Mesenchymal stem cell (in vitro differentiated cells and primary cell): ENCODE results near the gene IQGAP1. TPM values are rescaled to one million over a fixed set of nuclear protein-coding genes. Genes with fewer than 3 reads are reported as not detected.

ENCODE experiments used
- DNase-seq: peaks from one replicate; pipeline ENCODE4 v3.0.0-alpha.2; 2013
- H2AFZ ChIP-seq: one replicate; pipeline ENCODE4 v1.6.1; 2013; ENCODE audit warnings: low read depth, mild to moderate bottlenecking, control low read depth, inconsistent platforms, low read length, moderate library complexity
- H2AK5ac ChIP-seq: 2 replicates; pipeline ENCODE4 v1.6.1; 2013; ENCODE audit warnings: low read length, moderate library complexity, mild to moderate bottlenecking, inconsistent platforms; ENCODE audit not compliant: severe bottlenecking
- H2BK120ac ChIP-seq: one replicate; pipeline ENCODE4 v1.6.1; 2013; ENCODE audit warnings: low read depth, mild to moderate bottlenecking, inconsistent platforms, low read length, moderate library complexity
- H2BK12ac ChIP-seq, 2 experiments: one replicate each; pipeline ENCODE4 v1.6.1; 2013; ENCODE audit warnings: inconsistent platforms in 2 of 2, low read length in 2 of 2, mild to moderate bottlenecking in 2 of 2, moderate library complexity in 2 of 2, control low read depth in 1 of 2
- H2BK15ac ChIP-seq: one replicate; pipeline ENCODE4 v1.6.1; 2013; ENCODE audit warnings: mild to moderate bottlenecking, low read depth, inconsistent platforms; ENCODE audit not compliant: poor library complexity, severe bottlenecking
- H2BK5ac ChIP-seq: 2 replicates; pipeline ENCODE4 v1.6.1; 2013; ENCODE audit warnings: low read depth, mild to moderate bottlenecking, low read length, control low read depth, inconsistent platforms; ENCODE audit not compliant: poor library complexity, severe bottlenecking
- H3K14ac ChIP-seq, 2 experiments: one replicate each; pipeline ENCODE4 v1.6.1; 2013; ENCODE audit warnings: inconsistent platforms in 2 of 2, low read length in 2 of 2, control low read depth in 1 of 2, mild to moderate bottlenecking in 1 of 2, moderate library complexity in 1 of 2
- H3K18ac ChIP-seq, 2 experiments: one replicate each; pipeline ENCODE4 v1.6.1; 2013; ENCODE audit warnings: inconsistent platforms in 2 of 2, low read length in 2 of 2, control low read depth in 1 of 2, low read depth in 1 of 2, mild to moderate bottlenecking in 1 of 2
- H3K23ac ChIP-seq, 2 experiments: one replicate each; pipeline ENCODE4 v1.6.1; 2013; ENCODE audit warnings: inconsistent platforms in 2 of 2, low read length in 2 of 2, mild to moderate bottlenecking in 2 of 2, moderate library complexity in 2 of 2, control low read depth in 1 of 2
- H3K27ac ChIP-seq: 2 replicates; pipeline ENCODE4 v1.5.1; 2013; ENCODE audit warnings: mild to moderate bottlenecking, moderate library complexity, low read length, control low read depth, inconsistent platforms; ENCODE audit not compliant: poor library complexity, severe bottlenecking
- H3K27me3 ChIP-seq, 2 experiments: 2 replicates each; pipeline versions ENCODE4 v1.6.1 to v1.7.0; 2013; ENCODE audit warnings: low read length in 2 of 2, mild to moderate bottlenecking in 2 of 2, moderate library complexity in 2 of 2, control low read depth in 1 of 2, inconsistent platforms in 1 of 2; ENCODE audit not compliant: control insufficient read depth in 1 of 2, insufficient read depth in 1 of 2
- H3K36me3 ChIP-seq, 2 experiments: 2 replicates each; pipeline versions ENCODE4 v1.6.1 to v1.7.0; 2013; ENCODE audit warnings: low read length in 2 of 2, control low read depth in 1 of 2, inconsistent platforms in 1 of 2, low read depth in 1 of 2, mild to moderate bottlenecking in 1 of 2; ENCODE audit not compliant: insufficient read depth in 2 of 2, control insufficient read depth in 1 of 2
- H3K4ac ChIP-seq, 2 experiments: one replicate each; pipeline ENCODE4 v1.6.1; 2013; ENCODE audit warnings: inconsistent platforms in 2 of 2, low read length in 2 of 2, mild to moderate bottlenecking in 2 of 2, moderate library complexity in 2 of 2, control low read depth in 1 of 2, low read depth in 1 of 2
- H3K4me1 ChIP-seq: 2 replicates; pipeline ENCODE4 v1.6.1; 2013; ENCODE audit warnings: low read depth, low read length, control low read depth; ENCODE audit not compliant: control insufficient read depth, insufficient read depth
- H3K4me2 ChIP-seq: 2 replicates; pipeline ENCODE4 v1.6.1; 2013; ENCODE audit warnings: low read length, mild to moderate bottlenecking, inconsistent platforms; ENCODE audit not compliant: poor library complexity, severe bottlenecking
- H3K4me3 ChIP-seq, 2 experiments: 2 replicates each; pipeline versions ENCODE4 v1.5.1 to v1.7.0; 2013; ENCODE audit warnings: low read length in 2 of 2, mild to moderate bottlenecking in 2 of 2, control low read depth in 1 of 2, low read depth in 1 of 2; ENCODE audit not compliant: insufficient read depth in 1 of 2
- H3K79me1 ChIP-seq: replicated peaks from 2 replicates; pipeline ENCODE4 v1.6.1; 2013; ENCODE audit warnings: mild to moderate bottlenecking, control low read depth, low read length, inconsistent platforms; ENCODE audit not compliant: poor library complexity, severe bottlenecking
- H3K9ac ChIP-seq: 2 replicates; pipeline ENCODE4 v1.7.0; 2013; ENCODE audit warnings: mild to moderate bottlenecking, low read length, moderate library complexity
- H3K9me3 ChIP-seq: 2 replicates; pipeline ENCODE4 v1.7.0; 2013; ENCODE audit warnings: mild to moderate bottlenecking, low read length; ENCODE audit not compliant: control insufficient read depth
- H4K8ac ChIP-seq: one replicate; pipeline ENCODE4 v1.6.1; 2013; ENCODE audit warnings: inconsistent platforms, mild to moderate bottlenecking, low read length, moderate library complexity
- H4K91ac ChIP-seq: one replicate; pipeline ENCODE4 v1.6.1; 2013; ENCODE audit warnings: mild to moderate bottlenecking, low read length, inconsistent platforms
- WGBS: methylation state at CpG from one replicate; pipeline ENCODE4 v1.1.7; 2013; ENCODE audit warnings: mixed read lengths; 5-methylcytosine and 5-hydroxymethylcytosine counted together
- polyA plus RNA-seq, 2 experiments: library from polyadenylated mRNA; stranded (reverse); fragments of 200-250 nt; gene quantifications; one replicate each; pipeline ENCODE4 v1.2.3, GENCODE V29; 2013

IQGAP1 gene
- 205 TPM for polyA plus RNA-seq (2013, experiment 1 of 2)
- 197 TPM for polyA plus RNA-seq (2013, experiment 2 of 2)

GRCh38 chr15:90387534-90388461 is at the start of gene IQGAP1:
Gene IQGAP1 (plus strand): TSS chr15:90388242. CDS start chr15:90388342, 100 bp downstream.
- no peak within 1 kb of the TSS for H3K23ac ChIP-seq
- no peaks in the 10 kb centered on the region for H3K27me3 ChIP-seq
- H3K27ac ChIP-seq, result peak within 1 kb of the TSS; percentile 80
- H3K4me2 ChIP-seq, result peak within 1 kb of the TSS; percentile 60
- no peaks in the 10 kb centered on the region for H3K9me3 ChIP-seq
- 8% methylated on average over 52 of the region's 62 CpGs for WGBS
- H3K4me1 ChIP-seq, result peaks cover 11% of the 10 kb centered on the region
- H3K14ac ChIP-seq, result peak within 1 kb of the TSS; percentile 87 to 92
- no peaks in the 10 kb centered on the region for H3K79me1 ChIP-seq
- peak within 1 kb of the TSS; percentile 88 for H2BK5ac ChIP-seq
- H3K18ac ChIP-seq, result peak within 1 kb of the TSS; percentile 84
- H2BK15ac ChIP-seq, result peak within 1 kb of the TSS; percentile 23
- H4K8ac ChIP-seq, result peak within 1 kb of the TSS; percentile 100
- H3K4me3 ChIP-seq, result peak within 1 kb of the TSS; percentile 84 to 97
- H3K36me3 ChIP-seq, result peaks cover 4 to 22% of the 10 kb centered on the region in 2 experiments
- H2BK12ac ChIP-seq, result peak within 1 kb of the TSS in 1 of 2 experiments; percentile 65
- peak; percentile 96 for DNase-seq
- H2AK5ac ChIP-seq, result peak within 1 kb of the TSS; percentile 61
- peak within 1 kb of the TSS; percentile 92 to 93 for H3K4ac ChIP-seq
- peak within 1 kb of the TSS; percentile 94 for H2BK120ac ChIP-seq
- peak within 1 kb of the TSS; percentile 72 for H2AFZ ChIP-seq
- H4K91ac ChIP-seq, result peak within 1 kb of the TSS; percentile 70
- H3K9ac ChIP-seq, result peak within 1 kb of the TSS; percentile 100

GRCh38 chr15:90338532-90338931 is 49.5 kb upstream of the IQGAP1 start:
- no peak overlapping the region for H2BK120ac ChIP-seq
- no peak overlapping the region for H3K4me2 ChIP-seq
- no peak overlapping the region for H4K91ac ChIP-seq
- H3K4ac ChIP-seq, result no peak overlapping the region
- H3K27ac ChIP-seq, result no peak overlapping the region
- no peak overlapping the region for H3K14ac ChIP-seq
- no peak overlapping the region for H3K18ac ChIP-seq
- H3K79me1 ChIP-seq, result no peaks in the 10 kb centered on the region
- H3K4me3 ChIP-seq, result no peak overlapping the region
- H3K23ac ChIP-seq, result no peak overlapping the region
- H3K9me3 ChIP-seq, result no peaks in the 10 kb centered on the region
- H2AFZ ChIP-seq, result no peak overlapping the region
- H2BK12ac ChIP-seq, result no peak overlapping the region
- no peak overlapping the region for H2BK15ac ChIP-seq
- no peaks in the 10 kb centered on the region for H3K36me3 ChIP-seq
- no peak for DNase-seq
- H3K9ac ChIP-seq, result no peak overlapping the region
- peaks cover 5% of the 10 kb centered on the region for H3K4me1 ChIP-seq
- H4K8ac ChIP-seq, result no peak overlapping the region
- no CpG with 5 or more reads among the region's 1 CpG for WGBS
- H3K27me3 ChIP-seq, result no peaks in the 10 kb centered on the region
- H2BK5ac ChIP-seq, result no peak overlapping the region
- no peak overlapping the region for H2AK5ac ChIP-seq

- Histone ChIP-seq H3K27ac (no peak overlapping the region), H4K91ac (no peak overlapping the region), H3K4me3 (no peak overlapping the region), H3K4me2 (no peak overlapping the region), H4K8ac (peak overlapping the region; percentile 7), H3K23ac (no peak overlapping the region), H2BK15ac (no peak overlapping the region), H3K9ac (no peak overlapping the region), H2BK5ac (no peak overlapping the region), H2BK12ac (no peak overlapping the region), H3K18ac (no peak overlapping the region), H3K79me1 (no peaks in the 10 kb centered on the region), H3K9me3 (no peaks in the 10 kb centered on the region), H2BK120ac (no peak overlapping the region), H2AK5ac (no peak overlapping the region), H3K14ac (no peak overlapping the region), H2AFZ (no peak overlapping the region), H3K36me3 (no peaks in the 10 kb centered on the region), H3K27me3 (no peaks in the 10 kb centered on the region), H3K4me1 (peaks cover 5% of the 10 kb centered on the region), H3K4ac (no peak overlapping the region)
- no peak for DNase-seq
- 70% methylated on average over 6 of the region's 6 CpGs for WGBS
These were observed 47.7 kb upstream of the IQGAP1 start for GRCh38 chr15:90340345-90340744.

- no peak overlapping the region for H3K4me3 ChIP-seq
- no peak overlapping the region for H2BK15ac ChIP-seq
- no peak overlapping the region for H3K4ac ChIP-seq
- no peak overlapping the region for H3K18ac ChIP-seq
- no peak overlapping the region for H2AFZ ChIP-seq
- H3K27me3 ChIP-seq, result no peaks in the 10 kb centered on the region
- H3K36me3 ChIP-seq, result no peaks in the 10 kb centered on the region
- H2BK5ac ChIP-seq, result no peak overlapping the region
- no peak overlapping the region for H2AK5ac ChIP-seq
- H3K4me1 ChIP-seq, result no peaks in the 10 kb centered on the region
- H3K79me1 ChIP-seq, result no peaks in the 10 kb centered on the region
- H3K27ac ChIP-seq, result no peak overlapping the region
- WGBS, result 67% methylated on average over 5 of the region's 5 CpGs
- H4K91ac ChIP-seq, result no peak overlapping the region
- H3K9me3 ChIP-seq, result no peaks in the 10 kb centered on the region
- H3K23ac ChIP-seq, result no peak overlapping the region
- H4K8ac ChIP-seq, result no peak overlapping the region
- DNase-seq, result peak; percentile 38
- H2BK120ac ChIP-seq, result no peak overlapping the region
- H3K14ac ChIP-seq, result no peak overlapping the region
- no peak overlapping the region for H2BK12ac ChIP-seq
- no peak overlapping the region for H3K4me2 ChIP-seq
- H3K9ac ChIP-seq, result no peak overlapping the region
These were observed 44.7 kb upstream of the IQGAP1 start for GRCh38 chr15:90343302-90343790.
